CD4-positive, alpha-beta T cell treated with Interleukin-17A for 4 hours (primary cell): Measurements from ENCODE around the gene SERPINH1.

ENCODE experiments used
- DNase-seq: peaks from one replicate; pipeline ENCODE4 v3.0.0-alpha.2; 2020; ENCODE audit warnings: mixed read lengths

Gene SERPINH1

GRCh38 chr11:75533896-75534258, 28.2 kb upstream of the SERPINH1 start:
- no peak for DNase-seq

GRCh38 chr11:75534259-75535069, 27.6 kb upstream of the SERPINH1 start:
- no peak for DNase-seq

GRCh38 chr11:75535071-75535470, 27.0 kb upstream of the SERPINH1 start:
- no peak for DNase-seq

GRCh38 chr11:75536786-75537641, 25.0 kb upstream of the SERPINH1 start:
- peak; percentile 48 for DNase-seq

GRCh38 chr11:75537740-75538139, 24.3 kb upstream of the SERPINH1 start:
- no peak for DNase-seq

- no peak for DNase-seq
Observed at GRCh38 chr11:75538150-75538942, 23.7 kb upstream of the SERPINH1 start.

GRCh38 chr11:75539459-75540334, 22.4 kb upstream of the SERPINH1 start:
- no peak for DNase-seq

- DNase-seq = no peak
Observed at GRCh38 chr11:75541193-75542087, 20.6 kb upstream of the SERPINH1 start.

- no peak for DNase-seq
Observed at GRCh38 chr11:75542088-75542438, 20.0 kb upstream of the SERPINH1 start.

GRCh38 chr11:75543806-75544205, 18.2 kb upstream of the SERPINH1 start:
- DNase-seq = no peak

- no peak for DNase-seq
Observed at GRCh38 chr11:75547177-75547576, 14.9 kb upstream of the SERPINH1 start.

- peak; percentile 45 for DNase-seq
Observed at GRCh38 chr11:75547617-75548058, 14.4 kb upstream of the SERPINH1 start.

GRCh38 chr11:75548595-75549272, 13.3 kb upstream of the SERPINH1 start:
- DNase-seq = no peak

GRCh38 chr11:75549370-75549958, 12.6 kb upstream of the SERPINH1 start:
- DNase-seq = no peak

- DNase-seq = no peak
Observed at GRCh38 chr11:75553182-75553581, 8.9 kb upstream of the SERPINH1 start.

GRCh38 chr11:75553889-75554257, 8.2 kb upstream of the SERPINH1 start:
- DNase-seq = no peak

- DNase-seq = no peak
Observed at GRCh38 chr11:75554258-75555022, 7.6 kb upstream of the SERPINH1 start.

GRCh38 chr11:75555079-75555811, 6.8 kb upstream of the SERPINH1 start:
- no peak for DNase-seq

- DNase-seq = no peak
Observed at GRCh38 chr11:75556275-75556674, 5.8 kb upstream of the SERPINH1 start.
